ENCODE results near the gene SIK2. TPM values are rescaled to one million over a fixed set of nuclear protein-coding genes. Genes with fewer than 3 reads are reported as not detected.
A peak's percentile ranks its signal among the peaks of the same experiment; 100 is the strongest.

Gene SIK2
- polyA plus RNA-seq, 6 donors from 2014 or later: 0.09 to 1.0 (median 0.31) TPM

DNA sequence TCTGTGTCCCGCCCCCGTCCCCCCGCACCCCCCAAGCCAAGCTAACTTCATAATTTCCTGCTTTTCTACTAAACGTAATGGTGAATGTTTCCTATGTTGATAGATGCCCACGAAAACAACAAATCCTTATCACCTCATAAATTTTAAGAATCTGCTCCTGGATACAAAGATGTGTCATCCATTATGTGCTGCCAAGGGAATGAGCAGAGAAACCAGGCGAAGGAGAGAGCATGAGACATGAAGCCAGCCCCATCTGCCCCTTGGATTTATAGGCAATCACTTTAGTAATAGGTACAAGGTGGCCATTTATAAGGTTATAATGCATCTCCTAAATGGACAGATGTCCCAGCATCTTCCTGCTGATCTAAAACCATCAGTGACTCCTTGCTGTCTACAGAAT is 31.5 kb upstream of the SIK2 start:
- H3K27ac Mint-ChIP-seq: no peak overlapping the region
- no peaks in the 10 kb centered on the region for H3K4me1 Mint-ChIP-seq
- no peaks in the 10 kb centered on the region for H3K9me3 Mint-ChIP-seq
- DNase-seq: no peak
- no peaks in the 10 kb centered on the region for H3K36me3 Mint-ChIP-seq
- H3K27me3 Mint-ChIP-seq: peaks cover 0 to 11% (median 0%) of the 10 kb centered on the region in 3 donors
- no peak overlapping the region for H3K4me3 Mint-ChIP-seq
- no peak for ATAC-seq (ENCODE audit: low read depth in 2 of 2)

- Mint-ChIP-seq H3K4me1 (no peaks in the 10 kb centered on the region), H3K36me3 (no peaks in the 10 kb centered on the region), H3K27ac (peak overlapping the region in 1 of 6 donors; percentile 1), H3K9me3 (no peaks in the 10 kb centered on the region), H3K4me3 (no peak overlapping the region), H3K27me3 (peaks cover 0 to 11% (median 0%) of the 10 kb centered on the region in 3 donors)
- no peak for ATAC-seq (ENCODE audit: low read depth in 2 of 2)
- no peak for DNase-seq
Measured at GRCh38 chr11:111571829-111572501, 30.3 kb upstream of the SIK2 start.

DNA sequence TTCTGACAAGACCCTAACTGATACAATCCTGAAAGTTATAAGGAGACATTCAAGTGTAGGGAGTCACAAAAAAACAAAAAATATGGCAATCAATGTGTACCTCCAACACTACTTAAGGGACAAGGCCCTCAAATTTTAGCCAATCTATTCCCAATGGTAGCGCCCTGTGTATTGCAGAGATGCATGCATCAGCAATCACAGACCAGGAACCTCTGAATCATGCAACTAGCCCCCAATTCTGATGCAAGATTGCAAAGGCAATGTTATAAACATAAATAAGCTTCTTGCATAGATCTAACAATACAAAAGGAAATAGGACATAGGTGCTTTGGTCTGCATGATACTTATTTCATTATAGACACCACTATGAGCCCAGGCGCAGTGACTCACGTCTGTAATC is 29.7 kb upstream of the SIK2 start:
- Mint-ChIP-seq H3K4me3 (no peak overlapping the region), H3K9me3 (no peaks in the 10 kb centered on the region), H3K4me1 (no peaks in the 10 kb centered on the region), H3K27me3 (peaks cover 0 to 11% (median 0%) of the 10 kb centered on the region in 3 donors), H3K27ac (peak overlapping the region in 3 of 6 donors; percentile 1 to 16 (median 9)), H3K36me3 (no peaks in the 10 kb centered on the region)
- no peak for ATAC-seq (ENCODE audit: low read depth in 2 of 2)
- no peak for DNase-seq

GRCh38 chr11:111573821-111574249 is 28.4 kb upstream of the SIK2 start:
- Mint-ChIP-seq H3K27ac (no peak overlapping the region), H3K9me3 (no peaks in the 10 kb centered on the region), H3K27me3 (peaks cover 0 to 11% (median 0%) of the 10 kb centered on the region in 3 donors), H3K36me3 (no peaks in the 10 kb centered on the region), H3K4me3 (no peak overlapping the region), H3K4me1 (no peaks in the 10 kb centered on the region)
- DNase-seq (no peak), ATAC-seq (ENCODE audit: low read depth in 2 of 2) (no peak)

GRCh38 chr11:111574373-111575225 is 27.6 kb upstream of the SIK2 start:
- Mint-ChIP-seq H3K4me3 (peak overlapping the region; percentile 33 to 87 (median 57)), H3K4me1 (no peaks in the 10 kb centered on the region), H3K27ac (peak overlapping the region in 3 of 6 donors; percentile 3 to 67 (median 6)), H3K27me3 (peaks cover 0 to 11% (median 0%) of the 10 kb centered on the region in 3 donors), H3K9me3 (no peaks in the 10 kb centered on the region), H3K36me3 (no peaks in the 10 kb centered on the region)
- ATAC-seq (ENCODE audit: low read depth in 2 of 2) (peak; percentile 25 to 37), DNase-seq (no peak)

DNA sequence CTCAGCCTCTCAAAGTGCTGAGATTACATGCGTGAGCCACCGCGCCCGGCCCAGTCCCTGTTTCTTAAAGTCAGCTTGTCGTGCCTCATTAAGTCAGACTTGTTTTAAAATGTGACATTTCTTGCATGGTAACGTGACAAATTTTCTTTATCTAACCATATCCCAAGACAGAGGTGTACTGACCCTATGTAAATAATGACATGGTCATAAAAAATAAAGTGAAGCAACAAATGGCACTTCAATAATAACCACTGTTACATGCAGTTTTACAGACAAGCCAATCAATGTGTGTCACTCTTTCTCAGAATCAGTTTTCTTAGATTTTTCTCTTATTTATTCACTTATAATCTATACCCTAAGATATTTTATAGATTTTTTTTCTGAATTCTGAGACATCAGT is 26.5 kb upstream of the SIK2 start:
- H3K4me3 Mint-ChIP-seq: no peak overlapping the region
- no peak overlapping the region for H3K27ac Mint-ChIP-seq
- DNase-seq: no peak
- H3K27me3 Mint-ChIP-seq: peaks cover 0 to 11% (median 0%) of the 10 kb centered on the region in 3 donors
- no peaks in the 10 kb centered on the region for H3K4me1 Mint-ChIP-seq
- H3K36me3 Mint-ChIP-seq: no peaks in the 10 kb centered on the region
- no peak for ATAC-seq (ENCODE audit: low read depth in 2 of 2)
- no peaks in the 10 kb centered on the region for H3K9me3 Mint-ChIP-seq

- Mint-ChIP-seq H3K4me1 (no peaks in the 10 kb centered on the region), H3K9me3 (no peaks in the 10 kb centered on the region), H3K27me3 (no peaks in the 10 kb centered on the region), H3K27ac (peak overlapping the region in 1 of 6 donors; percentile 83), H3K4me3 (no peak overlapping the region), H3K36me3 (no peaks in the 10 kb centered on the region)
- peak in 1 of 2 donors; percentile 20 for ATAC-seq (ENCODE audit: low read depth in 2 of 2)
- no peak for DNase-seq
Measured at GRCh38 chr11:111577821-111578220, 24.4 kb upstream of the SIK2 start.

GRCh38 chr11:111581341-111581740 is 20.9 kb upstream of the SIK2 start:
- Mint-ChIP-seq H3K9me3 (no peaks in the 10 kb centered on the region), H3K4me1 (peaks cover 0 to 6% (median 0%) of the 10 kb centered on the region in 3 donors), H3K27ac (no peak overlapping the region), H3K4me3 (peak overlapping the region in 1 of 8 donors; percentile 3), H3K27me3 (no peaks in the 10 kb centered on the region), H3K36me3 (no peaks in the 10 kb centered on the region)
- DNase-seq (no peak), ATAC-seq (ENCODE audit: low read depth in 2 of 2) (no peak)

GRCh38 chr11:111582163-111582562 is 20.1 kb upstream of the SIK2 start:
- ATAC-seq (ENCODE audit: low read depth in 2 of 2) (no peak), DNase-seq (no peak)
- Mint-ChIP-seq H3K4me3 (no peak overlapping the region), H3K9me3 (no peaks in the 10 kb centered on the region), H3K4me1 (peaks cover 0 to 6% (median 0%) of the 10 kb centered on the region in 3 donors), H3K27ac (no peak overlapping the region), H3K36me3 (no peaks in the 10 kb centered on the region), H3K27me3 (no peaks in the 10 kb centered on the region)

GRCh38 chr11:111582881-111583280 is 19.4 kb upstream of the SIK2 start:
- Mint-ChIP-seq H3K4me3 (no peak overlapping the region), H3K27me3 (no peaks in the 10 kb centered on the region), H3K36me3 (no peaks in the 10 kb centered on the region), H3K27ac (peak overlapping the region in 1 of 6 donors; percentile 22), H3K4me1 (peaks cover 0 to 6% (median 0%) of the 10 kb centered on the region in 3 donors), H3K9me3 (no peaks in the 10 kb centered on the region)
- ATAC-seq (ENCODE audit: low read depth in 2 of 2) (no peak), DNase-seq (no peak)

- Mint-ChIP-seq H3K27me3 (no peaks in the 10 kb centered on the region), H3K27ac (peak overlapping the region in 2 of 6 donors; percentile 4 to 43), H3K4me1 (peaks cover 0 to 6% (median 0%) of the 10 kb centered on the region in 3 donors), H3K4me3 (no peak overlapping the region), H3K9me3 (no peaks in the 10 kb centered on the region), H3K36me3 (no peaks in the 10 kb centered on the region)
- no peak for DNase-seq
- no peak for ATAC-seq (ENCODE audit: low read depth in 2 of 2)
Measured at GRCh38 chr11:111585371-111585770, 16.9 kb upstream of the SIK2 start.

GRCh38 chr11:111586388-111586831 is 15.8 kb upstream of the SIK2 start:
- peak; percentile 51 for DNase-seq
- H3K36me3 Mint-ChIP-seq: no peaks in the 10 kb centered on the region
- no peak overlapping the region for H3K27ac Mint-ChIP-seq
- H3K4me1 Mint-ChIP-seq: peaks cover 0 to 6% (median 0%) of the 10 kb centered on the region in 3 donors
- no peak overlapping the region for H3K4me3 Mint-ChIP-seq
- no peaks in the 10 kb centered on the region for H3K9me3 Mint-ChIP-seq
- no peaks in the 10 kb centered on the region for H3K27me3 Mint-ChIP-seq
- ATAC-seq (ENCODE audit: low read depth in 2 of 2): peak; percentile 55 to 67

GRCh38 chr11:111589114-111589513 is 13.1 kb upstream of the SIK2 start:
- H3K4me1 Mint-ChIP-seq: peaks cover 0 to 6% (median 0%) of the 10 kb centered on the region in 3 donors
- H3K27ac Mint-ChIP-seq: no peak overlapping the region
- H3K9me3 Mint-ChIP-seq: no peaks in the 10 kb centered on the region
- DNase-seq: no peak
- ATAC-seq (ENCODE audit: low read depth in 2 of 2): no peak
- no peaks in the 10 kb centered on the region for H3K27me3 Mint-ChIP-seq
- H3K4me3 Mint-ChIP-seq: no peak overlapping the region
- H3K36me3 Mint-ChIP-seq: no peaks in the 10 kb centered on the region
